ENCODE results near the gene CEP290.
A peak's percentile ranks its signal among the peaks of the same experiment; 100 is the strongest.
"Not testable (repeated sequence)": the region's sequence is repeated elsewhere in the genome, so short reads cannot be mapped to it uniquely, and the experiment has no call there.

Gene CEP290

DNA sequence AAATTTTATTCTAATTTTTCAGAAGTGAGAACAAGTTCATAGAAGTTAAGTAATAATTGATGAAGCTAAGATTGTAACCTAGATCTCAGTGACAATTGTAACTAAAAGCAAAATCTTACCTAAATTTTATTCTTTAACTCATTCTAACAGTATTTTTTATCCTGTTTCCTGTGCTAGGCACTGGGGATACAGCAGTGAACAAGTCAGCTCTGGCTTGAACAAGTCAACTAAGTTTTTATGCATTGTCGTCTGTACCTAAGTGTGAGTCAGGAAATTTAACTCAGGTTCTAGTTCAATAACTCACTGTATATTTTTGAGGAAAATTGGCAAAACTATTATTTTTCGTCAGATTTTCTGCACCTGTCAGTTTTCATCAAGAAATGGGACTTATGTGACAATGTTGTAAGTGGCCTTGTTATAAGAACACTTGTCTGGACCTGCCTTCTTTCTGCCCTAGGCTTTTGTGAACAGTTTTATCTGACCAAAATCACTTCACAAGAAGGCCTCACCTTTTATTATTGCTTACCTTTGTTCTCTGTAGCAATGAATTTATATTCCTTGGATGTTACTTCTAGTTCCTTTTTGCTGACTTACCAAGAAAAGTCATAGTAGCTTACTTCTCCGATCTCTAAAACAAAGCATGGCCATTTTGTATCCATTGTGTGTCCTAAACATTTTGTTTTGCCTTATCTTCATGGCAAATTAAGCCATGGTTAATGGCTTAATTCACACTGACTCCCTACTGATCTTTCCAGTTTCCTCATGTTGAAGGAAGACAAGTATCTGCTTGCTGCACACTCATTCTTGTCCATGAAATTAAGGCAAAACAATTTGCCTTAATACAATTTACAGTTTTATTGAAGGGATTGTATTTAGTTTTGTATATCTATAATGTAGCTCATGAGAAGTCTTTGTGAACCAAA is 2.9 kb upstream of the CEP290 start:
- DNase-seq = peak in 1 of 3 experiments; percentile 44

DNA sequence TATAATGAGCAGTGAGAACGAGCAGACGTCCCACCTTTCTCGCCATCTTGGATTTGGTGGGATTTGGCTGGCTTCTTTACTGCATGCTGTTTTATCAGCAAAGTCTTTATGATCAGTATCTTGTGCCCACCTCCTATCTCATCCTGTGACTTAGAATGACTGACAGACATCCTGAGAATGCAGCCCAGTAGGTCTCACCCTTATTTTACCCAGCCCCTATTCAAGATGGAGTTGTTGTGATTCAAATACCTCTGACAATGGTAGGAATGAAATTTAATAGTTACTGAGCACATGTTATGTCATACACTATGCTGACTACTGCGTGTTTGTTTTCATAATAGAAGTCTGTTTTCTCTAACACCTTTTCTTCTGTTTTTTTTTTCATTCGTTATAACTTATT is 2.1 kb upstream of the CEP290 start:
- no peak for DNase-seq

DNA sequence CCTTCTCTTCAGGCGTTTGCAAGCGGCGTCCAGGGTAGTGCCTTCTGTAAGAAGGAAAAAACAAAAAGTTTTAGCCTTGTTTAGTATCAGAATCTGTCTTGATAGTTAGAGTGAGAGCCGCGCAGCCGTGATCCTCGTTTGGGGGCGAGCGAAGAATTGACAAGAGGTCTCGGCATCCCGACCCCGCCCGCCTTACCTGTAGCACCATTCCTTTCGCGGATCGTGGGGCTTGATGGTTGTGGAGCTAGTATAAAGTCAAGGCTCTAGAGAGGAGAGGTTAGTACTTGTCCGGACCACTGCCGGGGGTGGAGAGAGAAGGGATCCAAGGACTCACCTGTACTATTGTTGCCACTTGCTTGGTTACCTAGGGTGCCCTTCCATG is 713 bp upstream of the CEP290 start:
- peak; percentile 68 to 82 (median 80) for DNase-seq

DNA sequence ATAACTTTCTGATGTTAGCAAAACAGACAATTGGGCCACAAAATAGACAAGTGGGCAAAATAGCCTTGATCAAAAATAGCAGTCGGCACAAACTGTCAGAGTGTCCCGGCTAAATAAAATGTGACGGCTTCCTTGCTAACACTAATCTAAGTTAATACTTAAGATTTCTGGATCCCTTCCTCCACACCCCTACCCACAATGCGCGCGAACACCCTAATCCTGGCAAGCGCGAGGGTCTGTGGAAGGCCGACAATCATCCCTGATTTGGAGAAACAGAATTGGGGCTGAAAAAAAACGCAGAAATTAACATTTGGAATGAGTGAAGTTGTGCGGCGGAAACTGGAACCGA is 489 bp downstream of the CEP290 start:
- DNase-seq = no peak

DNA sequence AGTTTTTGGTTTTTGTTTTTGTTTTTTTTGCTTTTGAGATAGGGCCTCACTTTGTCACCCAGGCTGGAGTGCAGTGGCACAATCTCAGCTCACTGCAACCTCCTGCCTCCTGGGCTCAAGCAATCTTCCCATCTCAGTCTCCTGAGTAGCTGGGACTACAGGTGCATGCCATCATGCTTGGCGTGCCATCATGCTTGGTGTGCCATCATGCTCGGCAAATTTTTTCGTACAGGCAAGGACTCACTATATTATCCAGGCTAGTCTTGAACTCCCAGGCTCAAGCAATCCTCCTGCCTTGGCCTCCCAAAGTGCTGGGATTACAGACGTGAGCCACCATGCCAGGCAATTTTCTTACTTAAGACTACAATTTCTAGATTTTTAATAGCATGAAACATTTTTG is 2.2 kb downstream of the CEP290 start:
- not testable (repeated sequence) for DNase-seq

DNA sequence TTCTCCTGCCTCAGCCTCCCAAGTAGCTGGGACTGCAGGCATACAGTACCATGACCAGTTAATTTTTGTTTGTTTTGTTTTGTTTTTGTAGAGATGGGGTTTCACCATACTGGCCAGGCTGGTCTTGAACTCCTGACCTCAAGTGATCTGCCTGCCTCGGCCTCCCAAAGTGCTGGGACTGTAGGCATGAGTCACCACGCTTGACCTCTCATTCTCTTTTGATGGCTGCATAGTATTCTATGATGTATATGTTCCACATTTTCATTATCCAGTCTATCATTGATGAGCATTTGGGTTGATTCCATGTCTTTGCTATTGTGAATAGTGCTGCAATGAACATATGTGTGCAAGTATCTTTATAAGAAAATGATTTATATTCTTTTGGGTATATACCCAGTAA is 8.7 kb downstream of the CEP290 start:
- DNase-seq = not testable (repeated sequence)

DNA sequence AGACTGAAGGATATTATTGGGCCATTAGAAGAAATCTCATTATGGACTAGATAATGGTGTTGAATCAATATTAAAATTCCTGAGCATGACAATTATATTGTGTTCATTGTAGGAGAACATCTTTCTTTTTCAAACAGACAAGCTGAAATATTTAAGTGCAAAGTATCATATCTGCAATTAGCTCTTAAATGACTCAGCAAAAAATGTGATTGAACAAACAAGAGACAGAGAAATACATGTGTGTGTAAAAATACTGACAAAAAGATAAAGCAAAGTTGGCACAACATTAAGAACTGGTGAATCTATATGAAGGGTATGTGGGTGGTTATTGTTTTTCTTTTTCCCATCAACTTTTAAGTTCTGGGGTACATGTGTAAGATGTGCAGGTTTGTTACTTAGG is 9.5 kb downstream of the CEP290 start:
- peak in 1 of 3 experiments; percentile 19 for DNase-seq

DNA sequence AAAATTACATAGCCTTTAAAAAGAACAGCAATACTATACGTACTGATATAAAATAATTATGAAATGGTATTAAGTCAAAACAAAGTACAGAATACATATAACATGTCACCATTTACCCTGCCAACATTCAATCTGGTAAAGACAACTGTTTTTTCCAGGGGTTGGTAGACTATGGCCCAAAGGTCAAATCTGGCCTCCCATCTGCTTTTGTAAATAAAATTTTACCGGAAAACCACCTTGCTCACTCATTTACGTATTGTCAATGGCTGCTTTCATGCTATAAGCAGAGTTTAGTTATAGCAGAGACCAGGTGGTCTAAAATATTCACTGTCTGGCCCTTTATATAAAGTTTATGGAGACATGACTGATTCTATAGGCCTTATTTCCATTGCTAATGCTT is 14.0 kb downstream of the CEP290 start:
- no peak for DNase-seq

DNA sequence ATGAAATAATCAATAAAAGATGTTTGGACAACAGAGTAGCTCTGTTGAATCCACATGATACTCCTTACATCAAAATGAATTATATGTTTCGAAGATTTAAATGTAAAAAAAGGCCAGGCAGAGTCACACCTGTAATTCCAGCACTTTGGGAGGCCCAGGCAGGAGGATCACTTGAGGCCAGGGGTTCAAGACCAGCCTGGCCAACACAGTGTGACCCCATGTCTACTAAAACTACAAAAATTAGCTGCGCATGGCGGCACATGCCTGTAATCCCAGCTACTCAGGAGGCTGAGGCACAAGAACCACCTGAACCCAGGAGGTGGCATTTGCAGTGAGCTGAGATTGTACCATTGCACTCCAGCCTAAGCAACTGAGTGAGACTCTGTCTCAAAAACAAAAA is 14.8 kb downstream of the CEP290 start:
- no peak for DNase-seq

DNA sequence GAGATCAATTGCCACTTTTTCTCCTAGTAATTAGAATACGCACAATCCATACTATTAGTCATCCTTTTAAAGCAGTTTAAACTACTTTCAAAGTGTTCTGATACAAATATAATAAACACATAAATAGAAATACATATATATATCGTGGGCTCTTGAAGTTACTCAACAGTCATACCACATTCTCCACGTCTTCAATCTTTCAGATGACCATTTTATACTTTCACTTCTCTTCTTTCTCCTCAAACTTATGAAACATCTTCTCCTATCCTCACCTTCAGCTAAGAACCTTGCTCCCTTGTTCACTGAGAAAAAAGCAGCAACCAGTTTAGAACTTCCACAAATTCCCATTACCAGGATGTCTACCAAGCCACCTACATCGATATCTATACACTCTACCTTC is 19.2 kb downstream of the CEP290 start:
- no peak for DNase-seq

DNA sequence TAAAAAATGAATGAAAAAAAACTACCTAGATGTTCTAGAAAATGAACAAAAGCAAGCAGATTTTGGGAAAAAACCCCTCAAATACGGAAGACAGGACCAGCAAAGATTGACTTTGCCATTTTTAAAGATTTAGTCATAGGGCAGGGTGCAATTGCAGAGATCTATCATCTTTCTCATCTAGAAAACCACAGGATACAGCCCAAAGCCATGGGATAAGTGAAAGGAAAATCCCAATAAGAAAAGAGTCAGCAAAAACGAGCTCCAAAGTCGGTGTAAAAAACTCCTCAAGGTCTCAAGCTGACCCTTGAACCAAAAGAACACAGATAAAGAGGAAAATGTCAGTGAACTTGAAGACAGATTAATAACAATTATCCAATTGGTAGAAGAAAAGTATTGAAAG is 28.0 kb downstream of the CEP290 start:
- no peak for DNase-seq

DNA sequence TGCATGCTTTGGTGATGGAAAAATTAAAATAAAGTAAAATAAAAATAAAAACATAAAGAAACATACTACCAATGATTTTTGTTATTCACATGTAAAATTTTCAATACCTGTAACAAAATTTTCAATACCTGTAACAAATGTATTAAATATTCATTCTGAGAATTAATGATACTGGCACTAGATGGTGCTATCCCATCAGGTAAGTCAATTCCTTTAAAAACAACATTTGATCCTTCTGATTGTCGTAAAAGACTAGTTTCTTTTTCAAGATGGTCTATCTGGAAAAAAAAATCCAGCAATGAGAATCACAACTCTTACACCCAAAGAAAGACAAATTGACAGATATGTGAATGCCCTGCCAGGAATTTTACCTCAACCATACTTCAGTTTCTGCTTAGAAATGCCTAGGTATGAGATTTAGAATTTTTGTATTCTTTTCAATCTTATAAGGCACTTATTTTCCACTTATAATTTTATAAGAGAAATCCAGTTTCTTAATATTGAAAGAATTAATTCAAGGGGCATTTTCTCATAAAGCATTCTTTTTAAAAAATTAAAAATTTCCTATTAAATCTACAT is 30.7 kb downstream of the CEP290 start:
- DNase-seq = peak; percentile 6 to 76 (median 58)

DNA sequence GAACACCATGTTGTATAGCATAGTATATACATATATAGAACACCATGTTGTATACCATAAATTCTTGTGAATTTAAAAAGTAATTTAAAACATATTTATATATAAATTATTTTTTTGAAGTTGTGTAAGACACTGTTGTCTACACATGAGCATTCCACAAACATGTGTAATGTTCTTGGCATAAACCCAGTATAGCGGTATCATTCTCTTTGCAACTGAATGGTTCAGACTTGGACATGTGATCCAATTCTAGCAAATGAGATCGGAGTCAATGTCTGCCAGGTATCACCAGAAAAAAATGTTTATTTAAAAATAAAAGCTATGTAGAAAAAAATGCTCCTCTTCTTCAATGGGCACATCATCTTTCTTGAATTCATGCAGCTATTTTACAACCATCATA is 33.9 kb downstream of the CEP290 start:
- no peak for DNase-seq

DNA sequence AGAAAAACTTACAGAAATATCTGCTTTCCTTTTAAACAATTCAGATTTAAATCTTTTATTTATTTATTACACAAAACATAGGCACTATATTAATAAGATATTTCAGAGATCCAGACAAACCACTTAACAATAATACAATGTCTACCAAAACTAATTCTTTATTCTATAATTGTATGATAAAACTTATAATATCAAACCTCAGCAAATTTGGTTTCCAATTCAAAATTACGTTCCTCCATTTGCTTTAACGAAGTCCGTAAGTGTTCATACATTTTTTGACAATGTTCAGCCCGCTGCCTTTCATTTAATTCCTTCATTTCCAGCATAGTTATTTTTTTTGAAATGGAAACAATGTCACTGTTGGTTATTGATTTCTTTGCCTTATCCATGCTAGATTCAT is 48.3 kb downstream of the CEP290 start:
- DNase-seq = no peak

DNA sequence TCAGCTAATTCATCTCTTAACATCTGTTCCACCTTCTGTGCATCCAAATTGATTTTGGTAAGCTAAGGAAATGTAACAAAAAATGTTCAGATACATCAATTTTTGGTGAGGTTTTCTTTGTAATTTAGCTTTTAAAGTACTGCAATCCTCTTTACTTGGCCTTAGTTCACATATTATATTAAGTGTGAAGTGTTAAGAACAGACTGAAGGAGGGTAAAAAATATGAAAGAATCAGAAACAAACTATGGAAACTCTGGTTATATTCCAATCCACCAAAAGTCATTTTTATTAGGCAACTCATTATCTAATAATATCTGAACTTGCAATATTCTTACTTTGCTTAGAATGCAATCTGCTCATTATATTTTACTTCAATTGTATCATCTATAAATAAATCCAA is 49.1 kb downstream of the CEP290 start:
- no peak for DNase-seq

DNA sequence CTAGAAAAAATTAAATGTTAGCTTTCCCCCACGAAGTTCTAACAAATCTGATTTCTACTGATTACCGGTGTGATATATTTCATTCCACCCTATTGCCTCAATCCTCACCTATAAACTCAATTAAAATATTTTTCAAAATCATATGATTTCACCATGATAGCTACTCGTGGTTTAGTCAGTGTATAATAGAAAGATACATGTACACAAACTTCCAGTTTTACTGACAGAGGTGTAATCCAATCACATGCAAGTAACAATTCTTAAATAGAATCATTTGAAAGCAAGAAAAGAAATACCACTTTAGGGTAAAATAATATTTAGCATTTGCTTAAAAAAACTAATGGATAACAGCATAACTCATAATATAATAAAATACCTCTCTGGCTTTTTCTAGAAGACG is 57.7 kb downstream of the CEP290 start:
- no peak for DNase-seq

DNA sequence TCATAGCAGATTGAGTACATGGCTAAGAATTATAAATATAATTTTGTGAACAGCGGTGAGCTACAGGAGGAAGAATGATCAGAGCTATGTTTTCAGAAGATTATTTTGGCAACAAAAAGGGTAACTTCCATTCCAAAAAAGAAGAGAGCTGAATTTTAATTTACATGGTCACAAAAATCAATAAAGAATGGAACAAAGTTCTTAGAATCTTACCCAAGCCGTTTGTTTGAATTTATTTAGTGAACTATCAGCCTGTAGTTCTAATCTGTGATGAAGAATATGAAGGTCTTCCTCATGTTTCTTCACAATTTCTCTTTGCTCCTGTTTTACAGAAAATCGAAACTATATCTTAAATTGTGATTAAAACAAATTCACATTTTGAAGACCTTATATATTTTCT is 58.3 kb downstream of the CEP290 start:
- no peak for DNase-seq

DNA sequence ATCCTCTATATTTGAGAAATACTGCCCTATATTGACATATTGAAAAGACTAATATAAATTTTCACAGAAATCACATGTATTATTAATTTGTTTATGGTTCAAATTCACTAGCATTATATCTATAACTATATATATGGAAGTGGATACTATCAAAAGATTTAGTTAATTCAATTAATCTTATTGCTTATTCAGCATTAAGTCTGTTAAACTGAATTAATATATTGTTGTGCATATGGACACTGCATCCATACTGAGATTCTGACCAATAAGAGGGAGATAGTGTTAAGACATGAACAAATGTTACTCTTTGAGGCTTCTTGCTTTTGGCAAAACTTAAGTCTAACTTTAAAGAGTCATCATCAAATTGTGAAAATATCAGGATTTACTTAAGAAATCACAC is 60.6 kb downstream of the CEP290 start:
- no peak for DNase-seq

DNA sequence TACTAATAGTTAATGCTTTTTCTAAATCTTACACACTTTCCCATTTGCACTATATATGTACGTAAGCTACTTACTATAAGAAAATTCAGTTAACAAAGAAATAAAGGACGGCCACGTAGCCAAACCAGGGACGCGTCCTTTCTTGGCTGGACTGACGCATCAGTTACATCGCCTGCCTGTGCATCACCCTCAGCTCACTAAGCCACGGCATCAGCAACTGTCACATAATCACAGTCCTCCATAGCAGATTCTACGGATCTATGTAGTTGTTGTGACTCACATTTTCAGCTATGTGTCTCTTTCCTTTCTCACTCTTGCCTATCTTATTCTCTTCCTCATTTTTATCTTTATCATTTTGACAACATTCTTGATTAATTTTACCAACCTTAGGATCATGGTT is 74.6 kb downstream of the CEP290 start:
- DNase-seq = no peak

DNA sequence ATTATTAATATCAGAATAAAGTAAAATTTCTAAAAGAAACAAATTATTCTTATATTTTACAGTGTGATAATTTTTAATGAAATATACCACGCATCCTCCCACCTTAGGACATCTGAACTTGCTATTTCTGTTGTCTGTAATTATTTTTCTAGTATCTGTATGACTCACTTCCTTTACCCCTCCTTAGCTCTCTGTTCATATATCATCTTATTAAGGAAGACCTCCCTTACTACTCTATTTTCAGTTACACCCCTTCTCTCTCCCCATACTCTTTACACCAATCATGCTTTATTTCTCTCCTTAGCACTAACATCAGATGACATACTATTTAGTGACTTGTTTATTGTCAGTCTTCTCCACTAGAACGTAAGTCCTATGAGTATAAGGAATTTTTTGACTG is 78.5 kb downstream of the CEP290 start:
- no peak for DNase-seq

DNA sequence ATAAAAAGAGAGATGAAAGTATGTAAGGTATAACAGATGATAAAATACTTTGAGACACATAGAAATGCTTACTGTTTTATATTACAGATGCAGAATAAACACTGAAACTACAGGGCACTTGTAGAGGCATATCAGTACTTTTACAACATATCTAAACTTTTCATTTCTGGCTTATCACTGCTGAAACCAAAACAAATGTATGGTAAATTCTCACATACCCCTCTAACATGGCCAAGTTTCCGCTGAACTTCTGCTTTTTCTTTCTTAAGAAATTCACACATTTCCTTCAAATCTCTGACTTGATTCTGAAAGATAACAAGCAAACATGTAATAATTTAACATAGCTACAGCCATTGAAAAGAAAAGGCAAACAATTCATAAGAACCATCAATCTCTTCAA is 79.4 kb downstream of the CEP290 start:
- DNase-seq = no peak

DNA sequence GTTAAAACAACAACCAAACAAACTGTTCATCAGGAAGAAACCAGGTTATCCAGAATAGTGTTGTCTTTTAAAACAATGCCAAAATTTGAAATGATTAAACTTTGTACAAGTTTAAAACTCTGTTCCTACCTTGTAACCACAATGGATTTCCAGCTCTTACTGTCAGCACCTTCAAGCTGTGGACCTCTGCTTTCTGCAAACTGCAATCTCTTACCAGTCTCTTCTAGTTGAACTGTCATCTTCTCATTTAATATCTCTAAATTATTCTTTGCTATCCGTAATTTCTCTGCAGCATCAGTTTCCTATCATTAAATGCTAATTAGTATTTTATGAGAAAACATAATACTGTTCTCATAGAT is 83.2 kb downstream of the CEP290 start:
- DNase-seq = no peak

DNA sequence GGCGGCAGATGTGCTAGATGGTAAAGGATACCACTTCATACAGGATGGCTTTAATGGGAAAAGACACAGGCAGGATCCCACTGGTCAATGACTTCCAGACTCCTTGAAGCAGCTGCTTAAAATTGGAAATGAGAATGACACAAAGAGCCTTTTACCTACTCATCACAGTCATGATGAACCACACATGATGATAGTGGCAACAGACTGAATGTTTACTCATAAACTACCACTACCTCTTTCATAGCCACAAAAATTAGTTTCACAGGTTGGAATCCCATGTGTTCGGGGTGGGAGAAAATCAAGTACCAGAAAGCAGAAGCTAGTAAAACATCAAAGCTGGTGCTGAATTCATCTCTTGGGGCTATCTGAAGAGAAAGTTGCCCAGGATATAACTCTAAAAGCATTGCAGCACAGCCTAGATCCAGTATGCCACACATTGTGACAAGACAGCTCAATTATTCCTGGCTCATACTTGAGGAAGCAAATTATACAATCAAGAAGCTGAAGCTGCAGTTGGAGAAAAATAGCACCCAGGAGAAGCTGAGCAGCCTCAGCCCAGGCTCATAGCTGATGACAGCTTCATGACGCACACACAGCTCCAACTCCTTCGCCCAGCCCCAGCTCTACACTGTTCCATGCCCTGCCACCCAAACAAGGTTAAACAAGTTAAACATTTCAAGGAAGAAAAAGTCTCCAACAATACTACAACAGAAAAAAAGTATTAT is 83.7 kb downstream of the CEP290 start:
- DNase-seq = no peak

DNA sequence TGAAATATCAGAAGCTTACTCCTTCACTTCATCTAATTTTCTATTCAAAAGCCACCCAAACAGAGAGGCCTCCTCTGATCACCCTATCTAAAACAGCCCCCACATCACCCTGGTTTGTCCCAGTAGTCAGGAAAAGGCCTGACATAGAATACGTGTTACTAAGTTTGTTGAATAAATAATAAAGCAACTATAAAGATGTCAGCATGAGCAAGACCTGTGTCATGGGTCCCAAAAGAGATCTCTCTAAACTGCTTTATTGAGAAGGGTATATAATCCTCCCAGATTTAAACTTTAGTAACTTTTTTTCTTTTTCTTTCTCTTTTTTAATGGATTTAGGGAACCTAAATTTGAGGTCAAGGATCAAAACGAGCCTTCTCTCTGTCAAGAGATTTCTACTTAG is 85.3 kb downstream of the CEP290 start:
- DNase-seq = no peak
